IMR-90 (cell line): ENCODE measurements around the gene NRXN2. TPM values are rescaled to one million over a fixed set of nuclear protein-coding genes. Genes with fewer than 3 reads are reported as not detected.
A peak's percentile ranks its signal among the peaks of the same experiment; 100 is the strongest.
"Not testable (repeated sequence)": the region's sequence is repeated elsewhere in the genome, so short reads cannot be mapped to it uniquely, and the experiment has no call there.

Experiments used
- ATAC-seq: fragments of 200-7000 bp; cut with Tn5 transposase; 2 replicates; pipeline ENCODE4 v1.9.1; 2020; ENCODE audit warnings: low read depth, mild to moderate bottlenecking, moderate library complexity
- BruUV-seq: library from RNA; stranded (reverse); fragments of 400-500 nt; replicated peaks from 2 replicates; lab custom pipeline; 2021; lab: Mats Ljungman, UMichigan
- CTCF ChIA-PET: fragments of 300-600 bp; formaldehyde crosslinking; extraction: SDS; loops from one replicate; lab custom pipeline; 2021; ENCODE audit warnings: antibody characterized with exemption; lab: Yijun Ruan, JAX
- POLR2A ChIA-PET: fragments of 300-600 bp; sonication (Branson Sonifier 250); formaldehyde crosslinking; loops from one replicate; lab custom pipeline; 2022; ENCODE audit warnings: antibody characterized with exemption; ENCODE audit not compliant: unreplicated experiment; lab: Charles Lee
- DNase-seq: peaks from one replicate; pipeline ENCODE4 v3.0.0; 2013
- H2AFZ ChIP-seq: replicated peaks from 2 replicates; pipeline ENCODE3; 2013; ENCODE audit warnings: low read length, mild to moderate bottlenecking; ENCODE audit not compliant: poor library complexity
- H2AK5ac ChIP-seq: 2 replicates; pipeline ENCODE4 v1.6.1; 2013; ENCODE audit warnings: low read depth, low read length, inconsistent platforms
- H2AK9ac ChIP-seq: replicated peaks from 2 replicates; pipeline ENCODE3; 2013; ENCODE audit warnings: mild to moderate bottlenecking, low read depth, low read length, moderate library complexity; ENCODE audit not compliant: poor library complexity
- H2BK120ac ChIP-seq: 2 replicates; pipeline ENCODE4 v1.6.1; 2013; ENCODE audit warnings: low read depth, low read length, inconsistent platforms
- H2BK15ac ChIP-seq: 3 replicates; pipeline ENCODE4 v1.6.1; 2013; ENCODE audit warnings: low read depth, low read length, inconsistent platforms
- H2BK20ac ChIP-seq: 2 replicates; pipeline ENCODE4 v1.6.1; 2013; ENCODE audit warnings: low read depth, mild to moderate bottlenecking, inconsistent platforms, low read length, moderate library complexity
- H2BK5ac ChIP-seq: 2 replicates; pipeline ENCODE4 v1.6.1; 2013; ENCODE audit warnings: mild to moderate bottlenecking, low read depth, low read length, inconsistent platforms; ENCODE audit not compliant: poor library complexity, severe bottlenecking
- H3K14ac ChIP-seq: replicated peaks from 2 replicates; pipeline ENCODE4 v1.6.1; 2013; ENCODE audit warnings: low read depth, low read length, inconsistent platforms
- H3K18ac ChIP-seq: 2 replicates; pipeline ENCODE4 v1.6.1; 2013; ENCODE audit warnings: low read depth, low read length, control low read depth
- H3K23ac ChIP-seq: 2 replicates; pipeline ENCODE4 v1.6.1; 2013; ENCODE audit warnings: low read depth, low read length, inconsistent platforms
- H3K27ac ChIP-seq: 2 replicates; pipeline ENCODE4 v1.5.1; 2013; ENCODE audit warnings: mild to moderate bottlenecking, control low read depth, low read length; ENCODE audit not compliant: insufficient read depth
- H3K27me3 ChIP-seq: 2 replicates; pipeline ENCODE4 v1.6.1; 2013; ENCODE audit warnings: low read length; ENCODE audit not compliant: control insufficient read depth, insufficient read depth
- H3K36me3 ChIP-seq: 2 replicates; pipeline ENCODE4 v1.6.1; 2013; ENCODE audit warnings: low read length, mixed read lengths; ENCODE audit not compliant: control insufficient read depth, insufficient read depth
- H3K4ac ChIP-seq: 2 replicates; pipeline ENCODE4 v1.6.1; 2013; ENCODE audit warnings: low read depth, low read length, inconsistent platforms
- H3K4me1 ChIP-seq: 2 replicates; pipeline ENCODE4 v1.6.1; 2013; ENCODE audit warnings: low read length, mixed read lengths; ENCODE audit not compliant: control insufficient read depth, insufficient read depth
- H3K4me2 ChIP-seq: 2 replicates; pipeline ENCODE4 v1.6.1; 2013; ENCODE audit warnings: low read depth, mild to moderate bottlenecking, control low read depth, low read length, moderate library complexity
- H3K4me3 ChIP-seq: 2 replicates; pipeline ENCODE4 v1.5.1; 2013; ENCODE audit warnings: low read depth, mild to moderate bottlenecking, control low read depth, low read length, moderate library complexity; ENCODE audit not compliant: insufficient read depth
- H3K56ac ChIP-seq: 2 replicates; pipeline ENCODE4 v1.6.1; 2013; ENCODE audit warnings: low read length, inconsistent platforms; ENCODE audit not compliant: insufficient read depth; ENCODE audit errors: extremely low read depth
- H3K79me1 ChIP-seq, 2 experiments: 2 replicates each; pipeline ENCODE4 v1.6.1; 2013; ENCODE audit warnings: low read length in 2 of 2, inconsistent platforms in 1 of 2, low read depth in 1 of 2
- H3K9ac ChIP-seq: 2 replicates; pipeline ENCODE4 v1.6.1; 2013; ENCODE audit warnings: low read depth, low read length, control low read depth
- H3K9me1 ChIP-seq: 2 replicates; pipeline ENCODE4 v1.6.1; 2013; ENCODE audit warnings: low read length, inconsistent platforms; ENCODE audit not compliant: insufficient read depth
- H3K9me3 ChIP-seq: 2 replicates; pipeline ENCODE4 v1.6.1; 2013; ENCODE audit warnings: low read length; ENCODE audit not compliant: control insufficient read depth, insufficient read depth
- H4K20me1 ChIP-seq: 2 replicates; pipeline ENCODE4 v1.6.1; 2013; ENCODE audit warnings: low read length, inconsistent platforms; ENCODE audit not compliant: insufficient read depth
- H4K5ac ChIP-seq: 2 replicates; pipeline ENCODE4 v1.6.1; 2013; ENCODE audit warnings: mild to moderate bottlenecking, low read depth, low read length, control low read depth
- H4K8ac ChIP-seq, 2 experiments: 2 replicates each; pipeline ENCODE4 v1.6.1; 2013; ENCODE audit warnings: low read depth in 2 of 2, low read length in 2 of 2, control low read depth in 1 of 2, inconsistent platforms in 1 of 2
- H4K91ac ChIP-seq: 2 replicates; pipeline ENCODE4 v1.6.1; 2013; ENCODE audit warnings: low read depth, low read length, inconsistent platforms; ENCODE audit not compliant: insufficient read depth
- WGBS, 2 experiments: methylation state at CpG; one replicate each; pipeline versions ENCODE4 v1.1.5 to v1.1.7; 2013; ENCODE audit warnings: missing lambda C conversion rate in 2 of 2; ENCODE audit not compliant: insufficient read length in 1 of 2; ENCODE audit errors: extremely low coverage in 2 of 2; 5-methylcytosine and 5-hydroxymethylcytosine counted together
- dilution Hi-C: fragments of 300-500 bp; cut with HindIII; formaldehyde crosslinking; loops from one replicate; pipeline ENCODE4 v1.14.3; 2018; ENCODE audit warnings: low sequenced_read_pairs; ENCODE audit not compliant: unreplicated experiment
- in situ Hi-C: fragments of 300-500 bp; cut with MboI; formaldehyde crosslinking; loops from 3 replicates; pipeline ENCODE4 v1.14.3; 2019; ENCODE audit warnings: low sequenced_read_pairs, inconsistent platforms, mixed read lengths
- intact Hi-C: fragments of 100-400 bp; cut with micrococcal nuclease; formaldehyde crosslinking; loops from 2 replicates; pipeline ENCODE4 v1.10.0; 2022
- polyA plus RNA-seq, 3 experiments: library from polyadenylated mRNA; depleted of rRNA; stranded (reverse); fragments of >200 nt; gene quantifications; 2 replicates each; pipeline ENCODE4 v1.2.3, GENCODE V29; 2012; ENCODE audit warnings: low replicate concordance in 1 of 3
- total RNA-seq: library from RNA; depleted of rRNA; stranded (reverse); fragments of >200 nt; gene quantifications from 2 replicates; pipeline ENCODE4 v1.2.3, GENCODE V29; 2012

The NRXN2 gene
- total and polyA plus RNA-seq, 2 of the 4 experiments (the other 2 are of a cell fraction), result 0.18 to 0.22 TPM

- H3K9me1 ChIP-seq, in situ Hi-C loops, H3K9me3 ChIP-seq, H3K27me3 ChIP-seq, H3K14ac ChIP-seq, H3K27ac ChIP-seq, DNase-seq, dilution Hi-C loops, H3K36me3 ChIP-seq, H3K4me2 ChIP-seq, H4K8ac ChIP-seq, POLR2A ChIA-PET, H2AK5ac ChIP-seq, H3K23ac ChIP-seq, H2BK15ac ChIP-seq, H2BK20ac ChIP-seq, H2BK120ac ChIP-seq, H3K4me1 ChIP-seq, BruUV-seq, H3K4me3 ChIP-seq, H3K79me1 ChIP-seq, intact Hi-C loops, H4K91ac ChIP-seq, H3K18ac ChIP-seq, H2AFZ ChIP-seq, ATAC-seq, CTCF ChIA-PET, H3K56ac ChIP-seq, H4K20me1 ChIP-seq, H2AK9ac ChIP-seq, H3K9ac ChIP-seq, H3K4ac ChIP-seq, H4K5ac ChIP-seq: not testable (repeated sequence)
- peak overlapping the region; percentile 90 for H2BK5ac ChIP-seq
- 17 to 100% methylated on average over 1 of the region's 1 CpG for WGBS, 2 experiments
Measured at GRCh38 chr11:64595922-64596321, 127.1 kb downstream of the NRXN2 start.
